Activated T-helper 1 cell treated with anti-CD3 and anti-CD28 coated beads, Interleukin-2, amount 50 U/mL, for 16 hours (primary cell): ENCODE measurements around the gene BOD1L2.

Experiments used
- DNase-seq, 2 donors: peaks; one replicate each; pipeline ENCODE4 v3.0.0-alpha.2; 2020; ENCODE audit warnings: low read depth in 1 of 2, low spot score in 1 of 2

The BOD1L2 gene

DNA sequence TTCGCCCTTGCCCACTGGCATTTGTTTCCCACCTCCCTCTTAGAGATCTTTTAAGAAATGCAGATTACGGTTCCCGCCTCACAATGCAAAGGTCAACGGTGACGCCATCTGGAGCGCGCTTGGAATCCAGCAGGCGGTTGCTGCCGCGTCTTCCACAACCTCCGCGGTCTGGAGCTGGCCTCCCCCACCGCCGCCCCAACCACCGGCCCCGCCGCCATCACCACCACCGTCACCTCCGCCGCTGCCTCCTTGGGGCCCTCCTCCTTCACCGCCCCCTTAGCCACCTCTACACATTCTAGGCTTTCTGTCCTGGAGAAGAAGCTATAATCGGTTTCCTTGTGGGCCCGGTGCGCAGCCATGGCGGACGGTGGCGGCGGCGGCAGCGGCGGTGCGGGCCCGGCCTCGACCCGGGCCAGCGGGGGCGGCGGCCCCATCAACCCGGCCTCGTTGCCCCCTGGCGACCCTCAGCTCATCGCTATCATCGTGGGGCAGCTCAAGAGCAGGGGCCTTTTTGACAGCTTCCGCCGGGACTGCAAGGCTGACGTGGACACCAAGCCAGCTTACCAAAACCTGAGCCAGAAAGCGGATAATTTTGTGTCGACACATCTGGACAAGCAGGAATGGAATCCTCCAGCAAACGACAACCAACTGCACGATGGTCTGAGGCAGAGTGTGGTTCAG, at the start of gene BOD1L2:
Gene BOD1L2 (plus strand): TSS at position 132 of the 681 bp plus-strand sequence. CDS start 226 bp downstream, at position 358.
- no peak for DNase-seq

DNA sequence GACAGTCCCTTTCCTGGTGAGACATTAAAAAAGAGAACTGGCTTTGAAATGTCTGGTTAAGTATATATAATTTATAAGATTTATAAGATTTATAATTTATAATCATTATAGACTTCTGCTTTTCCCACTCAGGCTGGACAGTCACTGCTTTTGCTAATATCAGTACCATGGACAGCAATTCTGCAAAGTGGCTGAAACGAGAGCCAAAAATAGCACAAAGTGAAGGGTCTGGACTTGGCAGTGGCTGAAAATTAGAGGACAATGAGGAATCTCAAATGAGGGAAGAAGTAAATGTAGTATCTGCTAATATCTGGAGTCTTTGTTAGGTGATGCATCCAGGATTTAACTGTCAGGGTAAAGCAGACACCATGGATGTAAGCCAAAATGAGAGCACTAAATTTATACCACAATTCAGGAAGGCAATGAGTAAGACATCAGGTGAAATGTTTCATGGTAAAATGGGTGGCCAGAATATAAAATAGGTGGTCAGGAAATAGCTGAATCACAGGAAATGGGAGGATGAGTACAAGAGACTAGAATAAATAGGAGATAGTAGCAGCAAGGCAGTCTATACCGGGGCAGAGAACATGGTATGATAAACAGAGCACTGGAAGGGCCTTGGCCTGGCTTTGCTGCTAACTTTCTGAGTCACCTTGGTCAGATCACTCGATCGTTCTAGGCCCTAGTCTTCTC, 39.6 kb upstream of the BOD1L2 start:
- no peak for DNase-seq

DNA sequence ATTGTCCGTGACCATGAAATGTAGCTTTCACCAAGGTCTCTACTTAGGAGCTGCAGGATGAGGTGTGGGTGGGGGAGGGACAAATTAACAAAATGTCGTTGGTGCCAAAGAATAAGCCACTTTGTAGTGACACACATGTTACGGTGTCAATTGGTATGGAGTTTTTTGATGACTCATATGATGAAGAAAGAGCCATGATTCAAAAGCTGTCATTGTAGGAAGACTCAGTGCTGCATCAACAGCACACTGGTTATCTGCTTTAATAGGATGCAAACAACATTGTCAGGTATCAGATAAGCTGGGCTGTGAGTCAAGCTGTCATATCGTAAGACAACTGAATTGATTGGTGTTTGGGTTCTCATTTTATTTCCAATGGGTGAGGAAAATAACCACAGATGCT, 36.6 kb upstream of the BOD1L2 start:
- DNase-seq: no peak

DNA sequence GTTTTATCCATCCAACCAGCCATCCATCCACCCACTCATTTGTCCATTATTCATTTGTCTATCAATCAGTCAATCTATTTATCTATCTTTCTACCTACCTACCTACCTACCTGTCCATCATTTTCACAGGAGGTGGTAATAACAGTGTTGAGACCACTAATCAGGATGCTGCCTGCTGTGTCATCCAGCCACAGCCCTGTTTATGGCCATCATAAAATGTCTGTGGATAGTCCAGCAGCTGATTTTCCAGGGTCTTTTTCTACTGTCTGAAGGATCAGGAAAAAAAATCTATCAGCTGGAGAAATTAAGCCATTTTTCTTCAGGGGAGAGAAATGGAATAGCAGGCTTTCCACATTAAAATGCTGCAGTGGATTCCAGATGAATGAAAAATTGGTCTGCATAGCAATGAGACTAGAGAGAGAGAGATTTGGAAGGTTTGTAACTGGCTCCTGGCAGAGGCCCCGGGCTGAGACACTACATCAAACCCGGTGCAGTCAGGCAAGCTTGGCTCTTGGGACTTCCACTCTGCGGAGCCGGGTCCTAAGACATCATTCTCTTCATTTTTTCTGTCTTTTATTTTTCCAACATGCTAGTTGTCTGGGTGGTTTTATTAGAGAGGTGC, 33.0 kb upstream of the BOD1L2 start:
- DNase-seq: no peak

DNA sequence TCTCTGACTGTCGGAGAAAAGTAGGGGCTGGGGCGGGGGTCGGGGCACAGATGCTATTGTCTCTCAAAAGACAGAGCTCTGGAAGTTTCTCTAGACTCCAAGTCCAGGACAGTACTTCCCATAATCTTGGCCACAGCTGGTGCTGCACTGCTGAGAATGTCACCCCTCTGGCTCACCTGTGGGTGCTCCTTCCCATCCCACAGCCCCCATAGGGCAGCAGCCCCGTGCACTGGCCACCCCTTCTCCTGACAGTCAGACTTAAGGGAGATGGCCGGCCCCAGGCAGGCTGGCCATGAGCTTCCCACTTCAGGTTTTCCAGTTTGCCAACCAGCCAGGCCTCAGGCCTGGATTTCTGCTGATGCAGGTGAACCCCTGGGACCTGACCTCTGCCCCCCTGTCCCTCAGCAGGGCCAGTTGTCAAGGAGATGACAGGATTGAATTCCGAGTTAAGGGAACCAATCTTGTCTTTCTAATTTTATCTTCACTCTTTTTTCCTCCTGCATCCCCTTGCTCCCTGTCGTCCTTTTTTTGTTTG, 30.2 kb upstream of the BOD1L2 start:
- DNase-seq: no peak

DNA sequence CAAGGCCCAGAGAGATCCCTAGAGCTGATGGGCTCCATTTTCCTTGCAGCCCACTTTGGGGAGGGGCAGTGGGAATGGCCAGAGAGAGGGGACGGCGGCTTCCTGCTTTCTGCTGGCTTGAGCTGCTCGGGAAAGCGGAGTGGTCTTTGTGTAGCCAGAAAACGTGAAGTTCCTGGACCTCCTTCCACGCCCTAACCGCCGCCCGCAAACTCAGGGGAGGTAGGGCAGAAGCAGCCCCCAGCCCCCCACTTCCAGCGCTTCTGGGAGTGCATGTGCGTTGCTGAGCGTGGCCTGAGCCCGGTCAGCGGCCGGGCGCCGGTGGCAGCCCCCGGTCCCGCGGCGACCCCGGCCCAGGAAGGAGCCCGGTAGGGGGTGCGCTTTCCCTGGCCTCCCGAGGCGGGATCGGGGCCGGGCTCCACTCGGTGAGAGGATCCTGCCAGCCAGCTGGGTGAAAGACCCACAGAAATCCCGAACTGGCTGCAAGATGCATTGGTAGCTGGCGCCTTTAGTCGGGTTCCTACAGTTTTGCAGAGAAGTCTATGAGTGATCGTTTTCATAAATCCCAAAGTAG, 25.3 kb upstream of the BOD1L2 start:
- no peak for DNase-seq

DNA sequence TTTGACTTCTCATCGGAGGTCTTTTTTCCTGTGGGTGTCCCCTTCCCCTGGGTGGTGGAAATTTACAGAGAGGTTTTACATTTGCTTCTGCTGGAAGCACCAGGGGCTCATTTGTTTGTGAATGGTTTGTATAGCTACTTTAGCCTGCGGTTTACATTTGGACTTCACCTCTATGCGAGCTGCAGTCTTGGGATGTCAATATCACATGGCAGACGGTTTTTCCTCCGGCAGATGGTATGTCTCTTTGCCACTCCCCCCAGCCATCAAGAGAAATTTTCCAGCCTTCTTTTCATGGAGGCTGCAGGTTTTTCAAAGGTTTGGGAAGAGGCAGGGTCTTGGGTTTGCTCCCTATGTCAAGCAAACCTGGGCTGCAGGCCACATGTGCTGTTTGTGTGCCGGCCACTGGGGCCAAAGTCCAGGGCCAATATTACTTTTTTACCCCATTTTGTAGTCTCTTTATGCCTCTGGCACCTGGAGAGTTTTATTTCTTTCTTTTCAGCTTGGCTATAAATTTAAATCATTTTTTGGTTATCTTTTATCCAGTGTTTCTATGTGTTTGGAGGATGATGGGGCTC, 23.9 kb upstream of the BOD1L2 start:
- DNase-seq: no peak

DNA sequence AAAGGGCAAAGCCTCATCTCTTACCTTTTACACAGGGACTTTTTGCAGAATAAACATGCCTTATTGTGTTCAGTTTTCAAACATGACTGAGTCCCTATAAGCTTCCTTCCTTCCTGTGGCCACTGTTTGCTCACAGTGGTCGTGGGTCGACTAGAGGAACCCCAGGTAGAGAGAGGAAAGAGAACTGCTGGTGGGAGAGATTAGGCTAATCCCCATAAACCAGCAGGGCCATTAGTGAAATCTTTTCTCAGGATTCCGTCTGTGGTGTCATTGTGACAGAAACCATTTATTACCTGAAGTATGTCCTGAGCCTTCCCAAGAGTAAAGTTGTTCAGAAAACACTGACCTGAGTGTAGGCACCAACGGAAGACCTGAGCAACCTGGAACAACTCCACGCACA, 21.3 kb upstream of the BOD1L2 start:
- no peak for DNase-seq

DNA sequence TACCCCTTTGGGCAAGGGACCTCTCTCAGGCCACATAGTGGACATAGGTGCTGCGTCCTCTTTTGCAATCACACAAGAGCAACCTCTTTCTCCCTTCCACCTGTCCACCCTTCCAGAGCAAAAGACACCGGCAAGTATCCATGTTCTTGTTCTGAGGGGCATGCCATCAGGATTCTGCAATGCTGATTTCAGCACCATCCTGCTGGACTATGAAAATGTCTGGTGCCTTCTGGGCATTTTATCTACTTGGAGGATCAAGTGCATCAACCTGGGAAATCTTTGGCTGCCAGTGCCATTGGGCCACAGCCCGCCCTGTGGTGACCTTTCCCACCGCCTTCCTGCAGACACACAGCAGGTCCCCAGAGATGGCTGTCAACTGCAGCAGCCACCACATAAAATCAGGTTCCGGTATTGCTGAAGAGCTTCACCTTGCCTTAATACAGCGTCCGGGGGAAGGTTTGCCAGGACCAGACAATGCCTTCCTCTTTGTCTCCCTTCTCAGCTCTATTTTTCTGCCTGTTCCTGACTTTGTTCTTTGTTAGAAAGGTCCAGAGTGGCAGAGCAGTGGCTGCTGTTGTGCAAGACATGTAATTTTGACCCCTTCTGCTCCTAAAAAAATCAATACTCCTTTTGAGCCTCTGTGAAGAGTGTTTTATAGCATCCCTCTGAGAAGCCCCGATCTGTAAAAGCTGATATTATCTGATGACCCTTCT, 18.5 kb upstream of the BOD1L2 start:
- DNase-seq: no peak

DNA sequence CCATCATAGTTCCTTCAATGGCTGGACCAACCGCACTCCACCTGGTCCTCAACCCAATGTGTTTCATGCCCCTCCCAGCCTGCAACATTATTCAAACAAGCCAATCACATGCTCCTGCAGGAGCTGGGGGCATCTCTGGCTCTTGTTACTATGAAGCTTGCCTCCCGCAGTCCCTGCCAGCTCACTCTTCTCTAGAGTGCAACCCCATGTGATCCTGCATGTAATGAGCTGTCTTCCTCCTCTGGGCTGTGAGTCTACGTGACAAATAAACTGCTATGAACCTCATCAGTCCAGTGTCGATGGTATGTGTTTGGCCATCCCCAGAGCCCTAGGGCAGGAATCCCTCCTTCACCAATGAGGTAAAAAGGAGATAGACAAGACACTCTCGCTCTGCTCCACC, 15.8 kb upstream of the BOD1L2 start:
- no peak for DNase-seq

DNA sequence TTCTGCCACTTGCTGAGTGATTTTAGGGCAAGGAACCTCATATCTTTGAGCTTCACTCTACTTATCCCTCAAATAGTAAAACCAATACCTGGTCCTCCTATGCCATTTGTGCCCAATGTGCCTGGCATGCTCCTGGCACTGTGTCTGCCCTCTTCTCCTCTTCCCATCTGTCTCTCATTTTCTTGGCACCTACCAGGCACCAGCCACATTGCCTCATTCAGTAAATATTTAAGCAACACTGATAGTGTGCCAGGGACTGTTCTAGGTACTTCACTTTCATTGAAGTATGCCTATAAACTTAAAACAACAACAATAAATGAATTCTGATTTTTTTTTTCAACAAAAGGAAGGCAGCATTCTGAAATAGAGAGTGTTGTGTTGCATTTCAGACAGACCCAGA, 15.1 kb upstream of the BOD1L2 start:
- DNase-seq: no peak

DNA sequence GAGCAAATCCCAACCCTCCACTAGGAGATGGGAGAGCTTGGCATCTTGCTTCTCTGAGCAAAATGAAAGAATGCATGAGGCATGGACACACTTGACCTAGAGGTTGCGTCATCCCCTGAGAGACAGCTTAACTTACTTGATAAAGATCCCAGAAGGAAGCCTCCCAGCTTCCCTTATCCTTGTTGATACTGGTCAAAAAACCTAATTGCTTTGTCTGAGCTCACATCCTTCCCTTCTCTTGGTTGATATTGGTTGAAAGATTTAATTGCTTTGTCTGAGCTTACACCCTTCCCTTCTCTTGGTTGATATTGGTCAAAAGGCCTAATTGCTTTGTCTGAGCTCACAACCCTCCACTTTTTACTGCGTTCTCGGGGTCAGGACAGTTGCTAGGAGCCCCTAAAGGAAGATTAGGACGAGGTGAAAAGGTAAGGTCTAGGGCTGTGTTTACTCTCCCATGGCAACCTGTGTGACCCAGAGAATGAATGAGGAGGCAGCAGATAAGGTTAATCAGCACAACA, 12.2 kb upstream of the BOD1L2 start:
- DNase-seq: no peak

DNA sequence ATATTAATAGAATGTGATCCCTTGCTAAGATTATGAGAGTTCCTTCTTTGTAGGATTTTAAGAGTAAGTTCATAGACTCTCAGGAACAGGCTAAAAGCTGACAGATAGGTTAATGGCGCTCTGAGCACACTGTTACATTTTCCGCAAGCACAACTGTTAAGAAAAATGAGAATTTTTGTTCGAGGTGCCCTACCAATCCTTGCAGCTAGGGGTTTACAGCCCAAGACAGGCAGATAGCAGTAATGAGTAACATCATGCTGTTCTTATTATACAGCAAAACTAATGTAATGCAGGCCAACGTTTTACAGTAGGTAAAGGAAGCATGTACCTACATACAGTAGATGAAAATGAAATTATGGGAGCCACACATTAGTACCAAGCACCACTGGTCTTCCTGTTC, 11.2 kb upstream of the BOD1L2 start:
- DNase-seq: no peak

DNA sequence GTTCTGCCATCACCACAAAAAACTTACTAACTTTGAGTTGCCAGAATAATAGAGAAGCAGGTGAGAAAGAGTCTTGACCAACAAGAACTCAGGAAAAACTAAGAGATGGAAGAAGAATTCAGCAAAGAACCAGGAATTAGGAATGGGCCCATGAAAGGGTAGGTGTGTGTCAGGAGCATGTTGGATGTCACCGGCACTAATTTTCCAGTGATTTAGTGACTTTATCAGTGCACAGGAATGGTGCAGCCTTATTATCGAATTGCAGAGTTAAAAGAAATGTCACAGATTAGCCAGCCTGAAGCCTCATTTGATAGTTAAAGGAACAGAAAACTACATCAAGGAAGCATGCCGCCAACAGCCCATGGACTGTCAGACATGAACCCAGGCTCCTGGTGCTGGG, 9.0 kb upstream of the BOD1L2 start:
- no peak for DNase-seq

DNA sequence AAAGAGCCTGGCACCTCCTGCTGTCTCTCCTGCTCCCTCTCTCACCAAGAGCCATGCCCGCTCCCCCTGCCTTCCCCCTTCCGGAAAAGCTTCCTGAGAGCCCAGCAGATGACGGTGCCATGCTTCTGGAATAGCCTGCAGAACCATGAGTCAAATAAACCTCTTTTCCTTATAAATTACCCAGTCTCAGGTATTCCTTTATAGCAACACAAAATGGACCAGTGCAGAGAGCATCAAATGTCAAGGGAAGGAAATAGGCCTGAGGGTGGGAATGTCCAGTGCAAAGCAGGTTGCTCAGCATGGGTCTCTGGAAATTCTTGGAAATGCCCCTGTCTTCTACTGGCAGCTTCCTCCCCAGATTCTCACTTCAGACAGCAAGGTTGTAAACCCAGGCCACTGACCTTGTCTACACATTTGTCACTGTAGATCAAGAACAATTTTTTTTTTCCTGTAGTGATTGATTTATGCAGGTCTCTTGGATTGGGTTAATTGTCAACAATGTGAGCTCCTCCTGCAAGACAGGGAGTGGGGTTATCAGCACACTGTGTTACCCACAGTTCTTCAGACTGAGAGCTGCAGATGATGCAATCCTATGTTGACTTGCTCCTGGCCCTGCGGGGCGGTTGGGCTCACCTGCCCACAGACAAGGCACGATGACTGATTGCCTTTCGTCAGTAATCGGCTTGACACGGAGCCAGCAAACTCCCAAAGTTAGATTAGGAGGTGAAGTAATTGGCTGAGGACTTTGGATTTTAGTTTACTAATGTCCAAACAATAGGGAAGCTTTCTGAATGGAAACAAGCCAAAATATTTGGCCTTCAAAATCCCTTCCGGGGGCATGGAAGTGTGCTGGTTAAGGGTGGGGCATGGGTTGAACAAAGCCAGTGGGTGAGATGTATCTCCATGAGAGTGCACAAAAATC, 5.4 kb upstream of the BOD1L2 start:
- DNase-seq: no peak

DNA sequence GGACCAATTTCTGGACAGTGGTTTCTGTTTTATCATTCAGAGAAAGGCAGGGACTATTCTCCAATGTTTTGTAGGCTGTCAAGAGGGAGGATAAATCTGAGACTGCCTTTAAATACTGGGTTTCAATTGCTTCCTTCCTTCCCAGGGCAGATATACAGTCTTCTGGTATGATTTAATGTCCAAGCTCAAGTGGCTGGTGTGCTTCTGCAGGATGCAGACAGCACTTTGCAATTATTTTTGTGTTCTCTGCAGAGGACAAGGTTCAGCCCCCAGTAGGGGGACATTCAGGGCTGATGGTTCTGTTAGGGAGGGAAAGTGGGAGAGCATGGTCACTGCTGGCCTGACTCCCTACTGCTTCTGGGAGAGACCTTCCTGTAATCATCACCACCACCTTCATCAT, 4.6 kb upstream of the BOD1L2 start:
- DNase-seq: no peak

DNA sequence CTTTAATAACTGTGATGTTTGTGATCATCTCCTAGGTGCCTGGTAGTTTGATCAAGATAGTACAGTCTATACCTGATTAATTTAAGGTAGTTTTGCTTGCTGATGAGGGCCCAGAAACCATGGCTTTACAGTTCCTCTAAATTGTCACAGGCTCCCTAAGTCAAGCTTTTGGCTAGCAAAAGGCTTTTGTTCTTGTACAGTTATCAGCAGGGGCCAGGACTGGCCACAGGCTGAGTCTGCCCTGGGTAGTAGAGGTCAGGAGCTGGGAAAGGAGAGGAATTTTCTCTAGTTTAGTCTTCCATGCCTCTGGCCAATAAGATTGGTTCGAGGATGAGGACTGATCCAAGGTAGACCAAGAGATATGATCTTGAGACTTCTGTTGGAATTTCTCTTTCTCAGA, 3.6 kb upstream of the BOD1L2 start:
- DNase-seq: no peak

DNA sequence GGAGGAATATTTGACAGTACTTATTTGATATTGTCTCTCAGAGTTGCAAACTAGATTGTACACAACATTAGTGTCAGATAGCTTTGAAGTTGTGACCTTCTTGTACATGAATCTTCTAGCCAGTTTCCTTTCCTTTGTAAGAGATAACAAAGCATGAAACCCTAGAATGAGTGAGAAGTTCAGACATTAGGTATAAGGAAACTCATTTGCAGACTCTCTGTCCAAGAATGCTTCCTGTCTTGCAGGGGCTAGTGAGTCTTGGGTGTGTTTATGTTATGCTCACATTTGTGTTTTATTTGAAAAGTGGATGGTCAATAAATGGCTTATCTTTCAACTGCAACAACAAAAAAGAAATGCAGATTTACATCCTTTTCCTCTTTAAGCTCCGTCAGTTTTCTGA, 1.4 kb downstream of the BOD1L2 start:
- DNase-seq: no peak

DNA sequence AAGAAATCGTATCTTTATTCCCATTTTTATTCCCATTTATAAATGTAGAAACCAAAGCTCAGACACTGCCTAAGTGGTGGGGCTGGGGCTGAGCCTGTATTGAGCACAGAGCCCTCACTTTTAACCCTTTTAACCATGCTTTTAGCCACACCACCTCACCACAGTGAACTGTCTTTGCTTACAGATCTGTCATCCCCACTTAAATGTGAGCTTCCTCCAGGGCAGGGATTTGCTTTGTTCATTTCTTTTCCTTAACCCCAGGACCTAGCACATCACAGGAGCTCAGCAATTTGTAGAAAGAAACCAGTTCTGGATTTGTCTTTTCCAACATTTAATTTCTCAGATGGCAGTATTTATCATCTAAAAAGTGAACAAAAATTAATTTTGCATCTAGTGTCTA, 2.2 kb downstream of the BOD1L2 start:
- DNase-seq: no peak

DNA sequence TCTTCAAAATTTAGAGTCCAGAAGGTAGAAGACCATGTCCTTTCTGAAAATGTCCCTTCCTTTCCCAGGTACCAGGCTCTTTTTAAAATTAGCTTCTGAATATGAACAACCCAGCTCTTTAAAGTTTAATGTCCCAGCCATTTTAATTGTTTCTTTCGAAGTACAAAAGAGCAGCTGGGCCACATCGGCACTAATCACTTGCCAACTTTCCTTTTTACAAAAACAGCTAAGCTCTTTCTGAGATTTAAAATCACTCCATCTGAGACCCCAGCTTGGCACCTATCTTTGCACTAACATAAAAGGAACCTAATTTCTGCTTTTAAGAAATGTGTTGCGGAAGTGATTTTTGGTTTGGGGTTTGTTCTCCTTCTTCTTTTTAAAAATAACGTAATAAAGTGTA, 2.6 kb downstream of the BOD1L2 start:
- no peak for DNase-seq
